Tibial nerve (tissue), 4 donors: ENCODE measurements around the gene ROR1. TPM values are rescaled to one million over a fixed set of nuclear protein-coding genes. Genes with fewer than 3 reads are reported as not detected.
"Not testable (repeated sequence)": the region's sequence is repeated elsewhere in the genome, so short reads cannot be mapped to it uniquely, and the experiment has no call there.

Experiments
- DNase-seq, 2 donors: peaks; one replicate each; pipeline ENCODE4 v3.0.0-alpha.2; 2019; ENCODE audit warnings: low spot score in 2 of 2
- H3K27ac ChIP-seq, 4 donors: fragments of 200-600 bp; sonication (generic) in 3 of 4; one replicate each; pipeline ENCODE4 v1.5.1; 2017 to 2019; ENCODE audit warnings: mild to moderate bottlenecking in 1 of 4
- H3K27me3 ChIP-seq, 2 donors: fragments of 200-600 bp; sonication (generic) in 1 of 2; one replicate each; pipeline versions ENCODE4 v1.5.1 to v1.6.0; 2017 to 2019
- H3K36me3 ChIP-seq, 3 donors: fragments of 200-600 bp; sonication (generic); one replicate each; pipeline ENCODE4 v1.5.1; 2018 to 2019
- H3K4me1 ChIP-seq, 4 donors: fragments of 200-600 bp; sonication (generic) in 3 of 4; one replicate each; pipeline ENCODE4 v1.5.1; 2017 to 2019
- H3K4me3 ChIP-seq, 4 donors: fragments of 200-600 bp; sonication (generic) in 3 of 4; one replicate each; pipeline ENCODE4 v1.5.1; 2017 to 2019; ENCODE audit warnings: mild to moderate bottlenecking in 1 of 4, moderate library complexity in 1 of 4
- H3K9me3 ChIP-seq, 4 donors: fragments of 200-600 bp; sonication (generic) in 3 of 4; one replicate each; pipeline ENCODE4 v1.5.1; 2017 to 2019
- CTCF ChIP-seq, 5 experiments: fragments of 200-600 bp in 3 of 5; fragments of 450-650 bp in 2 of 5; sonication (generic) in 3 of 5; IDR thresholded peaks; one replicate each; pipeline ENCODE4 v1.5.1; 2016 to 2019; ENCODE audit warnings: antibody characterized with exemption in 5 of 5, mild to moderate bottlenecking in 3 of 5, moderate library complexity in 2 of 5
- EP300 ChIP-seq, 2 donors: sonication (generic); formaldehyde crosslinking; IDR thresholded peaks; one replicate each; pipeline ENCODE4 v1.6.1; 2017; ENCODE audit warnings: antibody characterized with exemption in 2 of 2, mild to moderate bottlenecking in 1 of 2
- POLR2A ChIP-seq, 2 donors: fragments of 450-650 bp; IDR thresholded peaks; one replicate each; pipeline ENCODE4 v1.6.1; 2017; ENCODE audit warnings: antibody characterized with exemption in 2 of 2, mild to moderate bottlenecking in 2 of 2, moderate library complexity in 2 of 2
- WGBS, 2 donors: methylation state at CpG; one replicate each; pipeline ENCODE4 v1.1.5; 2018; 5-methylcytosine and 5-hydroxymethylcytosine counted together
- small RNA-seq: library from RNA; depleted of rRNA; stranded (forward); fragments of <200 nt; gene quantifications from one replicate; pipeline ENCODE3, GENCODE V24; 2016
- total RNA-seq, 4 donors: library from RNA; depleted of rRNA; stranded (reverse); fragments of >200 nt; gene quantifications; one replicate each; pipeline ENCODE4 v1.1.0, GENCODE V29; 2016

The ROR1 gene
- total RNA-seq, 4 donors from 2014 or later = 10.5 to 47.7 (median 43.7) TPM

GRCh38 chr1:64223329-64224151 is 449.7 kb downstream of the ROR1 start:
- H3K27me3 ChIP-seq = no peaks in the 10 kb centered on the region
- TF ChIP-seq EP300 (IDR thresholded peaks at IDR 0.05) (no peak), CTCF (IDR thresholded peaks at IDR 0.05) (no peak), POLR2A (IDR thresholded peaks at IDR 0.05) (no peak)
- no peak overlapping the region for H3K27ac ChIP-seq

GRCh38 chr1:64224236-64224635 is 450.4 kb downstream of the ROR1 start:
- not testable (repeated sequence) for H3K9me3 ChIP-seq, DNase-seq, H3K4me1 ChIP-seq, H3K4me3 ChIP-seq, H3K36me3 ChIP-seq, H3K27me3 ChIP-seq, H3K27ac ChIP-seq
- WGBS, 2 donors = 95 to 98% methylated on average over 7 of the region's 7 CpGs

More at GRCh38 chr1:64223329-64224151, 449.7 kb downstream of the ROR1 start:
- Histone ChIP-seq H3K4me3 (no peak overlapping the region), H3K36me3 (no peaks in the 10 kb centered on the region), H3K9me3 (no peaks in the 10 kb centered on the region), H3K4me1 (no peaks in the 10 kb centered on the region)
- 75 to 78% methylated on average over 7 of the region's 7 CpGs for WGBS, 2 donors
- DNase-seq = no peak

GRCh38 chr1:64228167-64228957 is 454.5 kb downstream of the ROR1 start:
- WGBS, 2 donors = 88 to 91% methylated on average over 10 of the region's 10 CpGs

GRCh38 chr1:64229307-64229706 is 455.5 kb downstream of the ROR1 start:
- H3K9me3 ChIP-seq = no peaks in the 10 kb centered on the region
- 78 to 85% methylated on average over 3 of the region's 3 CpGs for WGBS, 2 donors
- no peaks in the 10 kb centered on the region for H3K36me3 ChIP-seq
- TF ChIP-seq CTCF (IDR thresholded peaks at IDR 0.05) = no peak
- no peak for TF ChIP-seq POLR2A (IDR thresholded peaks at IDR 0.05)
- no peak for TF ChIP-seq EP300 (IDR thresholded peaks at IDR 0.05)
- no peak overlapping the region for H3K4me3 ChIP-seq
- no peaks in the 10 kb centered on the region for H3K27me3 ChIP-seq
- H3K4me1 ChIP-seq = no peaks in the 10 kb centered on the region
- no peak overlapping the region for H3K27ac ChIP-seq
- DNase-seq = no peak

More at GRCh38 chr1:64228167-64228957, 454.5 kb downstream of the ROR1 start:
- Histone ChIP-seq H3K27ac (no peak overlapping the region), H3K9me3 (no peaks in the 10 kb centered on the region), H3K4me1 (no peaks in the 10 kb centered on the region), H3K27me3 (no peaks in the 10 kb centered on the region), H3K4me3 (no peak overlapping the region), H3K36me3 (no peaks in the 10 kb centered on the region)
- DNase-seq = no peak
- TF ChIP-seq CTCF (IDR thresholded peaks at IDR 0.05) (no peak), POLR2A (IDR thresholded peaks at IDR 0.05) (no peak), EP300 (IDR thresholded peaks at IDR 0.05) (no peak)

Small RNA genes lying within 50 kb of the gene (small RNA-seq; reads per million reads assigned to genes)
- gene RF00019 = not detected
- not detected for gene RNU6-809P

Other genes with a start within 250 kb of the ROR1 start
- gene PGM1, start 180.6 kb upstream of the ROR1 start, total RNA-seq = 10 to 100 TPM; 36.7 to 57.0 (median 50.8) TPM